GM12864 (cell line): Measurements from ENCODE around the gene CLDN5.
"Not testable (repeated sequence)": the region's sequence is repeated elsewhere in the genome, so short reads cannot be mapped to it uniquely, and the experiment has no call there.

Source experiments
- DNase-seq: peaks from one replicate; pipeline ENCODE4 v3.0.0-alpha.2; 2011; ENCODE audit warnings: low read depth
- H3K4me3 ChIP-seq: 2 replicates; pipeline ENCODE4 v1.5.1; 2011; ENCODE audit warnings: mild to moderate bottlenecking, low read depth, low read length, control low read depth
- TF ChIP-seq, protein P1 (sequence below): IDR thresholded peaks from 2 replicates; pipeline ENCODE4 v1.5.1; 2011; ENCODE audit warnings: low read depth, mild to moderate bottlenecking, moderate library complexity, low read length, control low read depth, inconsistent platforms; ENCODE audit errors: missing control alignments

Gene CLDN5

DNA sequence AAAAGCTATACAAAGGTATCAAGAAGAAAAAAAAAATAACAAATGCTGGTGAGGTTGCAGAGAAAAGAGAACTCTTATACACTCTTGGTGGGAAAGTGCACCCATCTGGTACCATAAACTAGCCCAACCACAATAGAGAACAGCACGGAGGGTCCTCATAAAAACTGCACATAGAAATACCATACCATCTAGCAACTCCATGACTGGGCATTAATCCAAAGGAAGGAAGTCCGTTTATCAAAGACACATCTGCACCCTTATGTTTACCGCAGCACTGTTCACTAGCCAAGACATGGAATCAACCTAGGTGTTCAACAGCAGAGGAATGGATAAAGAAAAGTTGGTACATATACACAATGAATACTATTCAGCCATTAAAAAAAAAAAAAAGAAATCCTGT, 10.8 kb upstream of the CLDN5 start:
- TF ChIP-seq, protein P1, sequence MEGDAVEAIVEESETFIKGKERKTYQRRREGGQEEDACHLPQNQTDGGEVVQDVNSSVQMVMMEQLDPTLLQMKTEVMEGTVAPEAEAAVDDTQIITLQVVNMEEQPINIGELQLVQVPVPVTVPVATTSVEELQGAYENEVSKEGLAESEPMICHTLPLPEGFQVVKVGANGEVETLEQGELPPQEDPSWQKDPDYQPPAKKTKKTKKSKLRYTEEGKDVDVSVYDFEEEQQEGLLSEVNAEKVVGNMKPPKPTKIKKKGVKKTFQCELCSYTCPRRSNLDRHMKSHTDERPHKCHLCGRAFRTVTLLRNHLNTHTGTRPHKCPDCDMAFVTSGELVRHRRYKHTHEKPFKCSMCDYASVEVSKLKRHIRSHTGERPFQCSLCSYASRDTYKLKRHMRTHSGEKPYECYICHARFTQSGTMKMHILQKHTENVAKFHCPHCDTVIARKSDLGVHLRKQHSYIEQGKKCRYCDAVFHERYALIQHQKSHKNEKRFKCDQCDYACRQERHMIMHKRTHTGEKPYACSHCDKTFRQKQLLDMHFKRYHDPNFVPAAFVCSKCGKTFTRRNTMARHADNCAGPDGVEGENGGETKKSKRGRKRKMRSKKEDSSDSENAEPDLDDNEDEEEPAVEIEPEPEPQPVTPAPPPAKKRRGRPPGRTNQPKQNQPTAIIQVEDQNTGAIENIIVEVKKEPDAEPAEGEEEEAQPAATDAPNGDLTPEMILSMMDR = no peak
- DNase-seq = no peak
- no peak overlapping the region for H3K4me3 ChIP-seq

DNA sequence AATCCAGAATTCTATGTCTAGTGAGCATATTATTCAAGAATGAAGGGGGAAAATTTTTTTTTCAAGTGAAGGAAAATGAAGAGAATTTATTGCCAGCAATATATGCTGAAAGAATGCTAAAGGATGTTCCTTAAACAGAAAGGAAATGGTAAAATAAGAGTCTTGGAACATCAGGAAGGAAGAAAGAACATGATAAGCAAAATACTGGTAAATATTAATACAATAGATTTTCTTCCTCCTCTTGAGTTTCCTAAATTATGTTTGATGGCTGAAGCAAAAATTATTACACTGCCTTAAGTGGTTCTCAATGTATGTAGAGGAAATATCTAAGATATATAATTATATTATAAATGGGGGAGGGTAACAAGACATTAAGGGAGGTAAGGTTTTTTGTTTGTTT, 9.6 kb upstream of the CLDN5 start:
- no peak for DNase-seq
- TF ChIP-seq, protein P1 = no peak
- H3K4me3 ChIP-seq = no peak overlapping the region

DNA sequence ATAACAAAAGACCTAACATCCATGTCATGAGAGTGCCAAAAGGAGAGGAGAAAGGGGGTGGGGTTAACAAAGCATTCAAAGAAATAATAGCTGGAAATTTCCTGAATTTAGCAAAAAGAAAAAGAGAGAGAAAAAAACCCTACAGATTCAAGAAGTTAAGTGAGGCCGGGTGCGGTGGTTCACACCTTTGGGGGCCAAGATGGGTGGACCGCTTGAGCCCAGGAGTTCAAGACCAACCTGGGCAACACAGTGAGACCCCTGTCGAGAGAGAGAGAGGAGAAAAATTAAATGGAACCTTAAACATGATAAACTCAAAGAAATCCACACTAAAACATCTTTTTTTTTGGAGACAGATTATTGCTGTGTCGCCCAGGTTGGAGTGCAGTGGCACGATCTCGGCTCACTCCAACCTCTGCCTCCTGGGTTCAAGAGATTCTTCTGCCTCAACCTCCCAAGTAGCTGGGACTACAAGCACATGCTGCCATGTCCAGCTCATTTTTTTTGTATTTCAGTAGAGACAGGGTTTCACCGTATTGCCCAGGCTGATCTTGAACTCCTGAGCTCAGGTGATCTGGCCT, 8.9 kb upstream of the CLDN5 start:
- no peak overlapping the region for H3K4me3 ChIP-seq
- DNase-seq = no peak
- TF ChIP-seq, protein P1 = no peak

DNA sequence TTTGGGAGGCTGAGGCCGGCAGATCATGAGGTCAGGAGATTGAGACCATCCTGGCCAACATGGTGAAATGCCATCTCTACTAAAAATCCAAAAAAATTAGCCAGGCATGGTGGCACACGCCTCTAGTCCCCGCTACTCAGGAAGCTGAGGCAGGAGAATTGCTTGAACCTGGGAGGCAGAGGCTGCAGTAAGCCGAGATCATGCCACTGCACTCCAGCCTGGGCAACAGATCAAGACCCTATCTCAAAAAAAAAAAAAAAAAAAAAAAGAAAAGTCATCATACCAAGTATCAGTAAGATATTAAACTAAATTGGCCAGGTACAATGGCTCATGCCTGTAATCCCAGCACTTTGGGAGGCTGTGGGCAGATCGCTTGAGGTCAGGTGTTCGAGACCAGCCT, 7.1 kb upstream of the CLDN5 start:
- not testable (repeated sequence) for DNase-seq, H3K4me3 ChIP-seq

DNA sequence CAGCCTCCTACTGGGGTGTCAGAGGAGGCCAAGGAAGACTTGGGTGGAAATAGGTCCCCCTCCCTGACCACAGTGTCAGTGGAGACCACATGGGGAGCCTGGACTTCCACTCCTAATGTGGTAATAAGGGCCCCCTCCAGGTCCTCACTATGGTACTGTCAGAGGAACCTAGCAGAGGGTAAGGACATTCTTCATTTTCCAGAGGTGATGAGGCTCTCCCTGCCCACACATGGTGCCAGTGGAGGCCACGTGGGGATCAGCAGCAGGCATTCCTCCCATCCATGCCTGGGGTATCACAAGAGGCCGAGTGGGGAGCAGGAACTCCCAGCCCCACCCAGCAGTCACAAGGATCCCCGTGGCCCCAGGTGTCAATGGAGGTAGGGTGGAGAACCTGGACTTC, 6.5 kb upstream of the CLDN5 start:
- no peak overlapping the region for H3K4me3 ChIP-seq
- no peak for DNase-seq
- TF ChIP-seq, protein P1 = no peak

DNA sequence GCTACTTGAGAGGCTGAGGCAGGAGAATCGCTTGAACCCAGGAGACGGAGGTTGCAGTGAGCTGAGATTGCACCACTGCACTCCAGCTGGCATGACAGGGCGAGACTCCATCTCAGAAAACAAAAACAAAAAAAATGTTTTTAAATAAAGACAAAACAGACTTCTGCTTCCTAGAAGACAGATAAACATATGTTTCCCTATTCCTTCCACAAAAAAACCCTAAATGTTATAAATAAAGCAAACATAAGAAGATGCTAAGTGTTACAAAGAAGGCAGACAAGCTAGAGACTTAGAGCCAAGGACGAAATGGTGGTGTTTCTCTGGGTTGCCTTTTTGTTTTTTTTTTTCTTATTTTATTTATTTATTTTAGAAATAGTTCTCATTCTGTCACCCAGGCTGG, 5.6 kb upstream of the CLDN5 start:
- no peak for DNase-seq
- TF ChIP-seq, protein P1 = no peak
- no peak overlapping the region for H3K4me3 ChIP-seq

DNA sequence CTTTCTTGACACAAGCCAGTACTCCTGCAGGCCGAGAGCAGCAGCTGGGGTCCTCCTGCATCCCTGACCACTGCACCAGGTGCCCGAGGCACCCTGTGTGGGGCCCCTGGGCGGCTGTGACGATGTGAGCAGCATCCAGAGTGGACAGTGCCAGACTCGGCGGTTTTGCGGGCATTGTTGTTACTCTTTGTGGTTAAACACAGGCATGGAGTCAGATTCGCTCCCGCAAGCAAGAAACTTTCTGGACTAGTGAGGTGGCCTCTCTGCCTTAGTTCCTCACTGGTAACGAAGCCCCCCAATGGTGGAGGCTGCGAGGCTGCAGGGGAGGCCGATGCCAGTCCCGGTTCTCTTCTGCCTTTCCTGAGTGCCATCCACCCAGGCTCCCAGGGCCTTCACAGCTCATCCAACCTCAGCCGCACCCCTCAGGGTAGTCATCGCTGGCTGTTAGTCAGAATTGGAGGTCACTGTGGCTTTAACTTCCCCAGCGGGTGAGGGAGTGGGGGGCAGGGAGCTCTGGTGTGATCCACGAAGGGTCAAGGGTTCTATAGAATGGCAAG, 3.7 kb upstream of the CLDN5 start:
- H3K4me3 ChIP-seq = no peak overlapping the region
- TF ChIP-seq, protein P1 = no peak
- DNase-seq = no peak

DNA sequence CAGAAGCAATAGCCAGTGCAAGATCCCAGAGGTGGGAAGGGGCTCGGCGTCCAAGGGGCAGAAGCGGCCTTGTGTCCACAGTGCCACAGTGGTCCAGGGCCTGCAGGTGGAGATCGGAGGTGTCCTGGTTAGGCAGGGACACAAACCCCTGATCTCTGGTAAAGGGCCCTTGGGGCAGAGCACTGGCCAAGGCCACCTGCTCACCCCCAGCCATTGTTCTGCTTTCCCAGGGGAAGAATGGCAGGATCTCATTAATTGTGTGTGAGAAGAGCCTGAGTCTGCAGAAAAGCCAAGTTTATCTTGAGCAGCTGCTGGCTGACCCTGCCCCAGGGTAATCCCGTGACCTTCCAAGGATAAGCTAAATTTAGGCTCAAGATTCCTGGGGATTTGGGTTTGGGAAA, 3.1 kb upstream of the CLDN5 start:
- DNase-seq = no peak
- TF ChIP-seq, protein P1 = no peak
- no peak overlapping the region for H3K4me3 ChIP-seq
